Measurements from ENCODE around the gene GALNT15.

GALNT15 gene

DNA sequence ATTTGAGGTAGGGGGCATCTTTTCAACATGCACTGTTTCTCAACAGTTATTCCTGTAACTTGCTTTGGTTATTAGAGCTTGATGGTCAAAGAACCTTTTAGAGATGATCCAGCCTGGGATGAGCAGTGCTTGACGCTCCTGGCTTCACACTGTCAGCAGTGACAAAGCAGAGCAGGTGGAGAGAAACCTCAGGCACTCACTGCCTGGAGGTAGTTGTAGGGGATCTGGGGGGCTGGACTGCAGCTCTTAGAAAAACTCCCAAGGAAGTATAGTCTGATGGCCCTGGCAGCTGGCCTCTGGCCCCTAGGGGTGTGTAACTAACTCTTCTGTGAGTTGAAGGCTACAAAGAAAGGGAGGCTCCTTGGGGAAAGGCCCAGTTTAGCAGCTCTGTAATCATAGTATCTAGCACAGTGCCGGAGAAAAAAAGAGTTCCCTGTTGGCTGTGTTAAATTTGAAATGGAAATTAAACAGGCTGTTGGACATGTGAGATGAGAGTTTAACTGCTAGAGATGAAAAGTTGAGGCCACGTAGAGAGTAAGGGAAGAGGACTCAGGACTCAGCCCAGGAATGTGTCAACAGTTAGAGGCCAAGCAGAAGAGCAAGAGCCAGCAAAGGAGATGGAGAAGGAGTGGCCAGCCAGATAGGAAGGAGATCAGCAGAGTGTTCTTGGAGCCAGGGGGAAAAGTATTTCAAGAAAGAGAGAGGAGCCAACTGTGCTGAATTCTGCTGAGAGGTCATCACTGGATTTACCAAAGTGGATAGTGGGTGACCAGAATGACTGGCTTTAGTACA is 104.7 kb downstream of the GALNT15 start:
- no peak for FAIRE-seq
- TF ChIP-seq POLR2A (IDR thresholded peaks at IDR 0.05; ENCODE audit: low read depth, low read length): no peak
- TF ChIP-seq POLR2AphosphoS5 (IDR thresholded peaks at IDR 0.05; ENCODE audit: low read depth, low read length): no peak
- no peak for TF ChIP-seq PAX5 (IDR thresholded peaks at IDR 0.05; ENCODE audit: insufficient read depth, low read length, severe bottlenecking)
- TF ChIP-seq TAF1 (IDR thresholded peaks at IDR 0.05; ENCODE audit: low read depth, low read length): no peak
- TF ChIP-seq SPI1 (IDR thresholded peaks at IDR 0.05; ENCODE audit: low read depth, low read length): no peak
- DNase-seq (ENCODE audit: insufficient read length, low spot score): no peak

DNA sequence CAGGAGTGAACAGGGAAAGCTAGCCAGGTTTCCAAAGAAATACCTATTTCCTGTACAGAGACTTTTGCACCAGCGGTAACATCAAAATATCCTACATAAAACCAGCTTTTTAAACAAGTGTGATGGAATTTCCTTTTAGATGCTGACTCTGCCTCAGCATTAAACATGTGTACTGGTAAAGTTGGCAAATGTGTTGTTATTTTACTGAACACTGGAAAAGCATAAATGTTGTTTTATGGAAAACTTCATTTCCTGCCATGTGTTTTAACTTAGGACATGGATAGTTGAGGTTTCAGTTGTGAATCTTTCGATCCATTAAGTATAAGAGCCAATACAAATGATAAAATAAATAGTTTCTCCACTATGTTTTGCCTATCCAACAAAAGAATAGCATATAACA is 106.2 kb downstream of the GALNT15 start:
- TF ChIP-seq POU2F2 (IDR thresholded peaks at IDR 0.05; ENCODE audit: low read depth, low read length) (no peak), TAF1 (IDR thresholded peaks at IDR 0.05; ENCODE audit: low read depth, low read length) (no peak), SPI1 (IDR thresholded peaks at IDR 0.05; ENCODE audit: low read depth, low read length) (no peak), POLR2AphosphoS5 (IDR thresholded peaks at IDR 0.05; ENCODE audit: low read depth, low read length) (no peak), PAX5 (IDR thresholded peaks at IDR 0.05; ENCODE audit: insufficient read depth, low read length, severe bottlenecking) (no peak), POLR2A (IDR thresholded peaks at IDR 0.05; ENCODE audit: low read depth, low read length) (no peak)

More for the DNA sequence above, 106.2 kb downstream of the GALNT15 start:
- DNase-seq (ENCODE audit: insufficient read length, low spot score) (no peak), FAIRE-seq (no peak)
